ENCODE measurements around the gene CA12.
"Not testable (repeated sequence)": the region's sequence is repeated elsewhere in the genome, so short reads cannot be mapped to it uniquely, and the experiment has no call there.

The CA12 gene

DNA sequence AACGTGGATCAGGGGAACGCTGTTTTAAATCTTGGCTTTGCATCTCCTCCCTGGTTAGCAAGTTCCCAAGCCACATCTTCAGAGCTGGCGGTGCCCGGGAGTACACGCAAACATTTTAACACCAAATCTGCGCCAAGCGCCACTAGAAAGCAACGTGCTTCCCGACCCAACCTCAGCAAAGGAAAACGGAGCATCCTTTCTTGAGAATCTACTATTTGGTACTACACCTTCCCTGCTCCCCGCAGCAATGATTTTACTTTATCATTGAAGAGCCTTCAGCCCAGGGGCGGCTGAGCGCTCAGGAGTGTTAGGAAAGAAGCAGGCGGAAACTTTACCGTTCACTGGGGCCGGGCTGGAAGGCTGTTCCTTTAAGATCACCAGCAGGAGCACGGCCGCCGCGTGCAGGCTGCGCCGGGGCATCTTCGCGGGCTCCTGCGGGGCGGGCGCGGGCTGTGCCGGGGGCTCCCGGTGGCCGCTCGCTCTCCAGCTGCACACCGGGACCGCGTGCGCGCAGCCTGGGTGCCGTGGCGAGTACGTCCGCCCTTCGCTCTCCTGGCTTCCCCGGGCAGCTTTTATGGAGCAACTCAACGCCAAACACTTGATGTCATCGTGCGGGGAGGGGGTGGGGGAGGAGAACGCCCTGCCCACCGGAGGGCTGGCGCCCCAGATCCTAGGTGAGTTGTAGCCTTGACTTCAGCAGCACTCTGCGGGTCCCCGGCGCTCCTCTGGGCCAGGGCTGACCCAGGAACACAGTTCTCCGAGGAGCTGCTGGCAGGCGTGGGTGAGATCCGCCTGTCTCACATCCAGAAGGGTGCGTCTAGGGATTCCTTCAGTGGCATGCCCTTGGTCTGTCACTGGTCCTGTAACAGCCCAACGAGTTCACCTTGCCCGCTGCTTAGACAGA lies at the start of gene CA12:
Gene CA12 (minus strand): TSS at position 546 of the 904 bp plus-strand sequence. CDS start 126 bp downstream, at position 420.
- FAIRE-seq: no peak

DNA sequence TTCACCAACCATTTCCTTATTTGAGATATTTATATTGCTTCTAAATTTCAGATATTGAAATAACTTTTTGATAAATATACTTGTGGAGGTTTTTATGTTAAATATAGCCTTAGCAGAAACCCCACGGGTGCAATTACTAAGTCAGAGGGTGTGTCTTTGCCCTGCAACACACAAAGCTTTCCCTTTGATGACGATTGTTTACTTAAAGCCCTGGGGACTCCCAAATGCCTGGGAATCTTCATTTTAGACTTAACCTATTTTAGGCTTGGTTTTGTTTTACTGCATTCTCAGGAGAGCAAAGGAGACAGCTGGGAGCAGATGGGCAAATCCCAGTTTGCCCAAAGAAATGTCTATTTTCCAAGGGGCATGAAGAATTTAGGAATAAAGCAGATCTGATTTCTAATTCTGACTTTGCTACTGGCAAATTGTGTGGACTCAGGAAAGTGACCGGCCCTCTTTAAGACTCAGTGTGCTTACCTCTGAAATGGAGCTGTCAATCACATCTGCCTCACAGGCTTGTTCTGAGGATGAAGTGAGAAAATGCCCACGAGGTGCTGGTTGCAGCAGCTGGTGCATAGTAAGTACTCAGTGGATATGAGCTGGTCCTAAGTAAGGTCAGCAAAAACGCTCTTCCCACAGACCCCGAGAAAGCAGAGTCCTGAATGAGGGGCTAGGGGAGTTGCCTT lies 49.3 kb upstream of the CA12 start:
- no peak for FAIRE-seq

DNA sequence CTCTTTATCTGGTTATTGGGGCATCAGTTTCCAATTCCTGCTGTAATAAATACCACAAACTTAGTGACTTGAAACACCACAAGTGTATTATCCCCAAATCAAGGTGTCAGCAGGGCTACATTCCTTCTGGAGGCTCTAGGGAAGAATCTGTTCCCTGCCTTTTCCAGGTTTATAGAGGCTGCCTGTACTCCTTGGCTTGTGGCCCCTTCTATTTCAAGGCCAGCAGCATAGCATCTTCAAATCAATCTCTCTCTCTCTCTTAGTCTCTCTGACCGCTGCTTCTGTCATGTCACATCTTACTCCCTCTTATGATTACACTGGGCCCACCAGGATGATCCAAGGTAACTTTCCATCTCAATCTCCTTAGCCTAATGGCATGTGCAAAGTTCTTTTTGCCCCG lies 44.9 kb upstream of the CA12 start:
- FAIRE-seq: no peak

DNA sequence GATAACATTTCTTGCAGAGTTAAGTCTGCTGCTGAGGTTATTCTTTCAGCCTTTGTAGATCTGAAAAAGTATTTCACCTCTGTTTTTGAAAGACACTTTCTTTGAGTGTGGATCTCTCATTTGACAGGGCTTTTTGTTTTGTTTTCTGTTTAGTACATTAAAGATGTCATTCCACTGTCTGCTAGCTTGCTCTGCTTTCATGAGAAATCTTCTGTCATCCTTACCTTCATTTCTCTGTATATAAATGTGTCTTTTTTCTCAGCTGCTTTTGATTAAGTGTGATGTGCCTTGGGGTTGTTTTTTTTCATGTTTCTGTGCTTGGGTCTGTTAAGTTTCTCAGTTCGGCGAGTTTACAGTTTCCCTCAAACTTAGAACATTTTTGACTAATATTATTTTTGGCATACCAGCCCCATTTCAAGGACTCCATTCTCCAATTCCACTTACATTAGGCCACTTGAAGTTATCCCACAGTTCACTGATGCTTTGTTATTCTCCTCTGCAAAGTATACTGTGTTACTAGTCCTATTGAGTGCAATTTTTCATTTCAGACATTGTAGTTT lies 43.9 kb upstream of the CA12 start:
- no peak for FAIRE-seq

DNA sequence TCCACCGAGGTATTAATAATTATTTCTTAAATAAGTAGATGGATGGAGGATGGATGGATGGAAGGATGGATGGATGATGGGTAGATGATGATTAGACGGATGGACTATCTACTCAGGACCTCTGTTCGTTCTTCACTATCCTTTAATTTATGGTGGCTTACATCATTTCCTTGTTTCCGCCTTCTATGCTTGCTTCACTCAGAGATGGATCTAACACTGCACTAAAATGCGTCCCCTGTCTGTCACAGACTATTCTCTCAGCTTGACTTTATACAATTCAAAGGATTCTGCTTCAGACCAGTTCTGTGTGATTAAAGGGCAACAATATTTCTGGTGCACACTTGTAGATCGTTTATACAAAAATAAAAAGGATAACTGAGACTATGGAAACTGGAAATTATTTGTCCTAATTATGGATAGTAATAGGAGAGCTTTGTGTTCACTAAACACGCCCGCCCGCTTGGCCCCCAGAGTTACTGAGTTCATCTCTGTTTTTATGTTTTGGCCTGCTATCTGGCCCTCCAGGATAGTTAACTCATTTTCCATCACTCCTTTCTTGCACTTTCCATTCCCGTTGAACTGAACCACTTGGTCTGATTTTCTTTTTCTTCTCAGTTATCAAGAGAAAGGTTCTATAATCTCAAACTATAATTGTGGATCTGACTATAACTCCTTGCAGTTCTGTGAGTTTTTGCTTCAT lies 41.4 kb upstream of the CA12 start:
- FAIRE-seq: no peak

DNA sequence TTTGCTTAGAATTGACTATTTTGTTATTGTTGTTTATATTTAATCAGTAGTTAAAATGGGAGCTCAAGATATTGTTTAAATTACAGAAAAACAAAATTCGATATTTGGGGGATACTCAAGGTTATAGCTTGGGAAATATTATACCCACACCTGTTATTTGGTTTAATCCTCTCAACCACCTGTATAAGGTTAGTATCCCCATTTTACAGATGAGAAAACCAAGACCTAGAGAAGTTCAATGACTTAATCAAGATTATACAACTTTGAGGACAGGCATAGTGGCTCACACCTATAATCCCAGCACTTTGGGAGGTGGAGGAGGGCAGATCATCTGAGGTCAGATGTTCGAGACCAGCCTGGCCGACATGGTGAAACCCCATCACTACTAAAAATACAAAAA lies 39.8 kb upstream of the CA12 start:
- FAIRE-seq: no peak

DNA sequence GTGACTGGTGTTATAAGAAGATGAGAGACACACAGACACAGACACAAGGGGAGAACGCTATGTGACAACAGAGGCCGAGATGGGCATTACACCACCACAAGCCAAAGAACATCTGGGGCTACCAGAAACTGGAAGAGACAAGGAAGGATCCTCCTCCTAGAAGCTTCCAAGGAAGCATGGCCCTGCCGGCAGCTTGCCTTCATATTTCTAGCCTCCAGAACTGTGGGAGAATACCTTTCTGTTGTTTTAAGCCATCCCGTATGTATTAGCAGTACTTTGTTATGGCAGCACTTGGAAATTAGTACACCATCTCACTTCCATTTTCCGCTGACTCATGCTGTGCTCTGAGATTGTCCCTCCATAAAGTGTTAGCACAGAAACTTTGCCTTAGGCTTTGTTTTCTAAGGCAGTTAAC lies 38.7 kb upstream of the CA12 start:
- no peak for FAIRE-seq

DNA sequence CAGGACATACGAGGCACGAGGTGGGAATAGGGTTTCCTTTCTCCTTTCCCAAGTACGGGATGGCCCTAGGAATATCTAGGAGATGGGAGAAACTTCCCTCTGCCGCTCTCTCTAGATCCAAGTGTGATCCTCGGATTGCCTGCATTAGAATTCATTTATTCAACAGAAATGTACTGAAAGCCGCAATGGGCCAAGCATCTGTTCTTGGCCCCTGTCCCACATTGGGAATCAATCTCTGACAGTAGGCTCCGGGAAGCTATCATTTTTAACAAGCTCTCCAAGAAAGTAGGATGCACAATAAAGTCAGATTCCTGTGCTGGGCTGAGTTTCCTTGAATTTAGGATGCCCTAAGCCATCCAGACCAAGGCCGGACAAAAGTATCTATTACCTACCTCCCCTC lies 37.2 kb upstream of the CA12 start:
- FAIRE-seq: no peak

DNA sequence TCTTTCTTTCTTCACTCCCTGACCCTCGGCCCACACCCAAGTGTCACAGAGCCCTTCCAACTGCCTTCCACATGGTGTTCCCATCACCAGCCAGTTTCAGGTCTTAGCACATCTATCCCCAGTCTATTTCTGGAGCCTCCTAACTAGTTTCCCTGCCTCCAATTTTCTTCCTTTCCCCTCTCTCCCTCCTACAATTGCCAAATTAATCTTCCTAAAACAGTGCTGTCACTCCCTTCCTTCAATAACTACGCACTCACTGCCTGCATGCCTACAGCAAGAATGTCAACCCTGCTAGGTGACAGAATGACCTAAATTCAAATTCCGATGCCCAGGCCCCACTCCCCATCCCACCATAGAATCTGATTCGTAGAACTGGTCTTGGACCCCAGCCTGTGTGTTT lies 36.1 kb upstream of the CA12 start:
- no peak for FAIRE-seq

DNA sequence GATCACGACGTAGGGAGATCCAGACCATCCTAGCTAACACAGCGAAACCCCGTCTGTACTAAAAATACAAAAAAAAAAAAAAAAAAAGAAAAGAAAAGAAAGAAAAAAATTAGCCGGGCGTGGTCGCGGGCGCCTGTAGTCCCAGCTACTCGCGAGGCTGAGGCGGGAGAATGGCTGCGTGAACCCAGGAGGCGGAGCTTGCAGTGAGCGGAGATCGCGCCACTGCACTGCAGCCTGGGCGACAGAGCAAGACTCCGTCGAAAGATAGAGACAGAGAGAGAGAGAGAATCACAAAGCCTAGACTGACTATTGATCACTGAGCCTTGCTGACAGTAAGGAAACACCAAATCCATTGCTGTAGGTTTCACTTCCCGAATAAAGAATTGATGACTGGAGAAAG lies 35.6 kb upstream of the CA12 start:
- FAIRE-seq: not testable (repeated sequence)

DNA sequence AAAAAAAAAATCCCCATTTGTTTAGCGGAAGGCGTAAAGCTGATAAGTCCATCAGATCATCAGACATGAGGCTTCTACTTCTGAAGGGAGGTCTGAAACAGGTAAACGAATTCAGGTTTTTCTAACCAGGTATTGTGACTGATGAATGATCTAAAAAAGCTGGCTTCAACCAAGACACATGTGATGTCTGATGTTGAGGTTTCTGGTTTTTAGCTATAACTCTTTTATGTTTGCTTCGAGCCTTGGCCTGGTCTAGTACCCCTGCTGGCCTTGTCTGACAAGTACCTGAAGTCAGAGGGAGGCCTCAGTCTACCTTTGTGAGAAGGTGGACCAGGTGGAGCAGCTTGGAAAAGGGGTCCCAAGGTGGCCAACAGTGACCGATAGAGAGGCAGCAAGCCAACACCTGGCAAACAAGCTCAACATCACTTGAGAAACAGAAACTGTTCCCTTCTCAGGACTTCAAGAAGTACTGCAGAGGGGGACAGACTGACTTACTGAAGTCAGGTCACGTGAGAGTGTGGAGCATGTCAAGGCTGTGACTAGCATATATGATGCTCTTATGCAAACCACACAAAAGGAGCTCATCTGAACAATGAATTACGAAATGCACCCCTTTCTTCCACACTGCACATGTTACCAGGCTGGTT lies 33.0 kb upstream of the CA12 start:
- no peak for FAIRE-seq

DNA sequence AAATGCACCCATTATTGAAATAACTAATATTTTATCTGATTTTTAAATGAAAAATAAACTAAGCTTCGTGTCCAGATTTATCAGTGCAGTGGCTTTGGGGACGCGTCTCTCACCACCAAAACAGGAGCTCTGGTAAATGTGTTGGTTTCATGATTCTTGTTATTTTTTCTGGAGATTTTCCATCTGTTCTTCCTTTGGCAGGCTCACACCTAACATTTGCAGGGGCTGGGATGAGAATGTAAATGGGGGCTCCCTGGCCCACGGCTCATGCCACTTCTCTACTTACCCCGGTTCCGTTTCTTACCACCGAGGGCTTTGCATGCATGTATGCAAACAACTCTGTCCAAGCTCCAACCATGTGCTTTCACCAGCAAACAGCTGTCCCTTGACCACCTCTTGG lies 30.9 kb upstream of the CA12 start:
- no peak for FAIRE-seq

DNA sequence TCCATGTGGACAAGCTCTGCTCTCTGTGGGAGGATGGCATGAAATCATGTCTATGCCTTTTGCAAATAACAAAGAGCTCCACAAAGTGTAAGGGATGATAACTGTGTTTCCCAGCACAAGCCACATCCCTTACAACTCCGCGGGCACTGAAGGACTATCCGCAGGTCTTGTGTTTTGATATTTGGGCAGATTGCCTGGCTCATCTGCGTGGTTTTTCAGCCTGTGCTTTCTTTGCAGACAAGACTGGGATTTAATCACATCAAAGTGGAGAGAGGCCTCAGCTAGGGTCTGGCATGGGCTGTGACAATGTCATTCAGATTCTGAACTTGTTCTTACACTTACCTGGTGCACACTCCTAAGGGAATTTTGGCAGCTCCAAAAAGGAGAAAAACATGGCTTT lies 30.2 kb upstream of the CA12 start:
- no peak for FAIRE-seq

DNA sequence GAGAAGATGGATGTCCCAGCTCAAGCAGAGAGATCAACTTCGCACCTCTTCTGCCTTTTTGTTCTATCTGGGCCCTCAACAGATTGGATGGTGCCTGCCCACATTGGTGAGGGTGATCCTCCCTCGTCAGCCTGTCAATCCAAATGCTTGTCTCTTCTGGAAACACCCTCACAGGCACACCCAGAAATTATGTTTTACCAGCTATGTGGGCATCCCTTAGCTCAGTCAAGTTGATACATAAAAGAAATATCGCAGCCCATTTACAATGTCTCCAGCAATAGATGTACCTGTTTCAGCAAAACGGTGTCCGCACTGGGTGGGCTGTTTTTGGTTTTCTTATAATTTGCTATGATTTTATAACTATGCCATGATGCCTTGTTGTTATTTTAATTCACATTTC lies 27.5 kb upstream of the CA12 start:
- FAIRE-seq: no peak

DNA sequence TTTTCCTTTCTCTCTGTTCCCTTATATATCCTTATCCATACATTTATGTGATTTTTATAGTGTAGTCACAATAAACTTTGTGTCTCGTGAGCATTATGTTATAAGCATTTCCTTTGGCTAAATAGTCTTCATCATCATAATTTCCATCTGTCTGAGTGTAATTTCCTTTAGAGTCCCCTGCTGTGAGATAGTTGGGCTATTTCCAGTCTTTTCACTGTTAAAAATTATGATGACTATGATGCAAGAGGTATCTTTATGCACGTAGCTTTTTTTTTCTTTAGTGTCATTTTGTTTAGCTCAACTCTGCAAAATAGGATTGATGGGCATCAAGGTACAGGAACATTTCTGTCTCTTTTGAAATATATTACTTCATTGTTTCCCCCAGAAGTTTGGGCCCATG lies 26.9 kb upstream of the CA12 start:
- no peak for FAIRE-seq

DNA sequence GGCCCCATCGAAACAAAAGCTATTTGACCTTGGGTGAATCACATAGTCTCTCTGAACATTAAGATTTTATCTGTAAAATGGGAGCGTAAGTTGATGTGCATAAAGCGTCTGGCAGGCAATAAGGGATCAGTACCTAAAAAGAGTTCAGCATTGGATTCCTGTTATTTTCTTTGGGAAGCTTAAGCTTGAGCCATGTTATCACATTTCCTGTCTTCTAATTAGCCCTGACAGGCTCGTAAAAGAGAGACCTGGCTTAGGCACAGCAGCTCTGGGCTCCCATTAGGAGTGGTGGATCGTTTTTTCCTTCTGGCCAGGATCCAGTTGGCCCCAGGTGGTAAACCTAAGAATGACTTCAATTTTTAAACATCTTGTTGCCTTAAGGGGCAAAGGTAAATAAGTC lies 26.0 kb upstream of the CA12 start:
- FAIRE-seq: no peak

DNA sequence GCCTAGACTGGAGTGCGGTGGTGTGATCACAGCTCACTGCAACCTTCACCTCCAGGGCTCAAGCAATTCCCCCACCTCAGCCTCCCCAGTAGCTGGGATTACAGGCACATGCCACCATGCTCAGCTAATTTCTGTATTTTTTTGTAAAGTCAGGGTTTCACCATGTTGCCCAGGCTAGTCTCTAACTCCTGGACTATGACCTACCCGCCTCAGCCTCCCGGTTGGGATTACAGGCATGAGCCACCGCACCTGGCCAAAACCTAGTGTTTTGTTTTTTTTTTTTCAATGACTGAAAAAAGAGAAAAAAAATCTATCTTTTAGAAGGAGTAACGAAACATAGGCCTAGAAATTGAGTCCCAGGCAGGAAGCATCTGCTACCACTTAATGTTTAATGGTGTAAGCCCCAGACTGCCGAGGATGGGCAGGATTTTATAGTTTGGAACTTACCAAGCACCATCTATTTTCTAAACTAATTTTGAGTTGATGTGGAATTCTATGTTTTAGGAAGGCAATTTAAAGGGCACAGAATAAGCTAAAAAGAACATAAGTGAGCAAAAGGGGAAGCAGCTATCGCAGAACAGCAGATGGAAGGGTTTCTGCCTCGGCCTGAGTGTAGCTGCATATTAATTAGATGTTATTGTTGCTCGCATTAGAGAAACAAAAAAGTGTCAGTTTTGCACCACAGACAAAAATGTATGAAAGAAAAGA lies 24.2 kb upstream of the CA12 start:
- FAIRE-seq: no peak

DNA sequence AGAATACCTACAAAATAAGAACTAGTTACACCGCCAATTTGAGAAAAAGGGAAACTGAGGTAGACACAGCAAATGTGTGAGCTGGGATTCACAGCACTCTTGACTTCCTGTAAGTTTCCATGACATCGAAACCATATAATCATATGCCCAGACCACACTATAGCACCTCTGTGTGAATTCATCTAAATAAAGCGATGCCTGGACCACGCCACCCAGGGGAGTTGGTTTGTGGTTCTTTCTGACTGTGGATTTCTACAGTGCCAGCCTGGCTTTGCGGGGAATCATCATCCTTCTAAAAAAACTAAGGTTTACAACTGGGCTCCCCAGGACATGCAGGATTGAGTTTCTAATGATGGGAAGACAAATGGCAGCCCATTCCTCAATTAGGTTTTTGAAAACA lies 23.5 kb upstream of the CA12 start:
- no peak for FAIRE-seq

DNA sequence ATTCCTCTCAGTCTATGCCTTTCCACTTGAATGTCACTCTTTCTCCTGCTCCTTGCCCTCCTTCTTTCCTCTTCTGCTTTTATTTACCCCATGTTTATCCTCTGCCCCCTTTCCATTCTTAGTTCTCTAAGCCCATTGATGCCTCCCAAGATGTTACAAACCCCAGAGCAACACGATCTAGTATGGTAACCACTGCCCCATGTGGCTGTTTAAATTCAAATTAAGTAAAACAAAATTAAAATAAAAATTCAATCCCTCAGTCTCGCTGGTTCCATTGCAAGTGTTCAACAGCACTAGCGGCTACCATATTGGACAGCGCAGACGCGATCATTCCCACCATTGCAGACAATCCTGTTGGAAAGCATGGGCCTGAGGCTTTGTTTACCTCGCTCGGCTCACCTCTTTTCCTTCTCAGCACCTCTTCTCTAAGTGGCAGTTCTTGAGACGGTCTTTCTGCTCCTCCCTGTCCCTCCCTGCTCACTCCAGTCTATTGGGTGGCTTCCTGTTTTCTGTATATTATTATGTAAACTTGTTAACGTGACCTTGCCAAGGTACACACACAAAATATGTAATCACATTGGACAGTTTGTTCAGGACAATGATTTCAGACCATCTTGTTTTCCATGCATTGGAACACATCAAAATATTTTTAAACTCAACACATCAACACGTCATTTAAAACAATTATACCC lies 21.8 kb upstream of the CA12 start:
- FAIRE-seq: no peak

DNA sequence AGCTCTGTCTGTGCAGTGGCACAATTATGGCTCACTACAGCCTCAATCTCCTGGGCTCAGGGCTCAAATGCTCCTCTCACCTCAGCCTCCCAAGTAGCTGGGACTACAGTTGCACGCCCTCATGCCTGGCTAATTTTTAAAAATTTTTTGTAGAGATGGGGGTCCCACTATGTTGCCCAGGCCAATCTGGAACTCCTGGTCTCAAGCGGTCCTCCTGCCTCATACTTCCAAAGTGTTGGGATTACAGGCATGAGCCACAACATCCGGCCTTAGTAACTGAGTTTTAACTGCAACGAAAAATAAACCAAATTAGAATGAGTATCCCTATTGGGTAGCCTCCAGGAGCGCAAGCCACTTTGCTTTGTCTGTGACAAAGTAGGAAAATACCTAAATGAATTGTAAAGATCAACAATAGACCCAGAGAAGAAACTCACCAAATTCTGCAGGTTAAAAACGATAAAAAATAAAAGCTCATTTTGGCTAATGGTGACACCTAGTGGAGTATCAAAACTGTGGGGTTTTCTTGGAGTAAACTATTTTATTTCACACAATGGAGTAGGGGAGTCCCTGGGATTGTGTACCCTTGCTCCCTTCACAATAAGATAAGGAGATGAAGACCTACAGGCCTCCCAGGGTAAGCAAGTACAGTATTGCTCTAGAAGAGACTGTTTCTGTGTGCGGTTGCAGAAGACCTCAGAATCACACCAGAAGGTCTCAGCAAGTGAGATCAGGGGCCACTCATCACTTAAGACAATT lies 21.0 kb upstream of the CA12 start:
- FAIRE-seq: peak; percentile 94
